NCI-H146 treated with DMSO at 0.1 percent for 48 hours (cell line): ENCODE results near the gene PIMREG.

Source experiments
- DNase-seq: peaks from one replicate; lab custom pipeline; 2025; ENCODE audit not compliant: unreplicated experiment; lab: John Stamatoyannopoulos, UW

PIMREG gene

GRCh38 chr17:6461246-6461645 is 17.0 kb downstream of the PIMREG start:
- no peak for DNase-seq

GRCh38 chr17:6461792-6462524 is 17.7 kb downstream of the PIMREG start:
- no peak for DNase-seq

- DNase-seq, result no peak
Observed at GRCh38 chr17:6462692-6463091, 18.4 kb downstream of the PIMREG start.

GRCh38 chr17:6463616-6464445 is 19.6 kb downstream of the PIMREG start:
- no peak for DNase-seq

- no peak for DNase-seq
Observed at GRCh38 chr17:6464446-6465041, 20.3 kb downstream of the PIMREG start.

- no peak for DNase-seq
Observed at GRCh38 chr17:6465206-6466003, 21.1 kb downstream of the PIMREG start.

- DNase-seq, result no peak
Observed at GRCh38 chr17:6467567-6467966, 23.3 kb downstream of the PIMREG start.

GRCh38 chr17:6468051-6468790 is 24.0 kb downstream of the PIMREG start:
- no peak for DNase-seq

- no peak for DNase-seq
Observed at GRCh38 chr17:6470146-6470718, 26.0 kb downstream of the PIMREG start.

- DNase-seq, result no peak
Observed at GRCh38 chr17:6470751-6471521, 26.7 kb downstream of the PIMREG start.

GRCh38 chr17:6471531-6472465 is 27.5 kb downstream of the PIMREG start:
- no peak for DNase-seq

GRCh38 chr17:6472517-6472916 is 28.3 kb downstream of the PIMREG start:
- DNase-seq, result no peak

- peak; percentile 14 for DNase-seq
Observed at GRCh38 chr17:6473128-6473767, 29.0 kb downstream of the PIMREG start.

- no peak for DNase-seq
Observed at GRCh38 chr17:6474376-6474775, 30.1 kb downstream of the PIMREG start.

- DNase-seq, result no peak
Observed at GRCh38 chr17:6474906-6475305, 30.7 kb downstream of the PIMREG start.

GRCh38 chr17:6475411-6475810 is 31.2 kb downstream of the PIMREG start:
- DNase-seq, result no peak

GRCh38 chr17:6476076-6476809 is 32.0 kb downstream of the PIMREG start:
- no peak for DNase-seq
